Activated gamma-delta T cell (primary cell): ENCODE measurements around the gene POLR2L.

Experiments used
- DNase-seq: peaks from one replicate; lab custom pipeline; 2025; lab: John Stamatoyannopoulos, UW

Gene POLR2L

DNA sequence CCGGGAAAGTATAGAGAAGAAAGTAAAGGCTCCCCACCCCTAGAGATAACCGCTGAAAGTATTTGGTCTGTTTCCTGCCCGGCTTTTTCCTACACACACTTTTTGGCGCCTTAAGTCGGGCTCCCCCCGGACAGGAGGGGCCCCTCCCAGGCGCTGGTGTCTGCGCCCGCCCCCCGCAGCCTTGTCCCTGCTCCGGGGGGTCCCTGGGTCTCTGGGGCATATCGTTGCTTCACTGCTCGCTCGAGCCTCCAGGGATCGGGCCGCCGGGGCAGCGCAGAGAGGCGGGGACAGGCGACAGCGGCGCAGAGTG is 15.5 kb downstream of the POLR2L start:
- no peak for DNase-seq

DNA sequence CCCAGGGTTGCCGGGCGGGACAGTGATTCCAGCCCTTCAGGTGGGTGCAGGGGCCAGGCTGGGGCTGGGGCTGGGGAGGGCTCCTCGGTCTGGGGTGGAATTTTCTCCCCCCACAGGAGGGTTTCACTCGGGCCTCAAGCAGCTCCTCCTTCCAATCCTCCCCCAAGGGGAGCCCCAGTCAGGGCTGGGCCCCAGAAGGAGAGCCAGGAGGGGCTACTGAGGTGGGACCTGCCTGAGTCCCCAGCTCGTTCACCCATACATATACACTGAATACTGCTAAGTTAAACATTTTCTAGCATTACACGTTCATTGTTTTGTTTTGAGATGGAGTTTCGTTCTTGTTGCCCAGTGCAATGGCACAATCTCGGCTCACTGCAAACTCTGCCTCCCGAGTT is 16.1 kb downstream of the POLR2L start:
- no peak for DNase-seq

DNA sequence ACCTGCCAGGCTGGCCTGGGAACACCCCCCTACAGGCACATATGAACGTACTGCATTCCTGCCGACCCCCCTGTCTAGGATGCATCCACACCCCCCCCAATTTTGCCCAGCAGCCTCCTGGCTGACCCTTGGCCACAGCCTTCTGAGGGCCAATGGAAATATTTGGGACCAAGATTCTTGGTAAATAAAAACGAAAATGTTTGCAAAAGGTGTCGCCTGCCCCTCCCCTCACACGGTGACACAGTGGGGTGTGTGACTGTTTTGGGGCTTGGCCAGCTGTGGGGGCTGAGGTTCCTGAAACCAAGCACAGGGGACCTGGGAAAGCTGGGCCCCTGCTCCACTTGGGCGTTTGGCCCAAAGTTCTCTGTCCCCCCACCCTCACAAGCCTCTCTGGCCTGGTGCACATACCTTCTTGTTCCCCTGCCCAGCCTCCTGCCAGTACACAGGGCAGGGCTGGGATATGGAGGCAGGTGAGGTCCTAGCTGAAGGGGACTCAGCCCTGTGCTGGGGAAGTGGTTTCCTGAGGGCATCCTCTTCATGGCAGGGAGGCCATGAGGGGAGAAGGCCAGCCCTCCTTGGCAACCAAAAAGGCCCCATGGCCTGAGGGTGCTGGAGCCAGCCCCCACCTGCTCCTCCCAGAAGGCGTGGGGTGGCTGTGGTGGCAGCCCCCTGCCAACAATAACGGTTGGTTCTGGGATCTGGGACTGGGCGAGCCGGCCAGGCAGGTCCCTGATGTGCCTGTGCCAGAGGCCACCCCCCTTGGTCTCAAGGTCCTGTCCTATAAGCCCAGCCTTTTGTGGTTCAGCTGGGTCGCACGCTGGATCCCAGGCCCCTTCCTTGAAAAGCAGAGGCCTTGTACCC is 16.7 kb downstream of the POLR2L start:
- no peak for DNase-seq

DNA sequence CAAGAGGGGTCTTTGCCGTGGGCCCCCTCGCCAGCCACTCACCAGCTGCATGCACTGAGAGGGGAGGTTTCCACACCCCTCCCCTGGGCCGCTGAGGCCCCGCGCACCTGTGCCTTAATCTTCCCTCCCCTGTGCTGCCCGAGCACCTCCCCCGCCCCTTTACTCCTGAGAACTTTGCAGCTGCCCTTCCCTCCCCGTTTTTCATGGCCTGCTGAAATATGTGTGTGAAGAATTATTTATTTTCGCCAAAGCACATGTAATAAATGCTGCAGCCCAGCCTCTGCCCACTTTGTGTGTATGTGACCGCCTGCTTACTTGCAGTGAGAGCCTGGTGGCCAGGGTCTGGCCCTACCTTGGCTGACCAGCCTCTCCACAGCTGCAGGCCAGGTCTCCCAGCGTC is 17.4 kb downstream of the POLR2L start:
- DNase-seq = no peak

DNA sequence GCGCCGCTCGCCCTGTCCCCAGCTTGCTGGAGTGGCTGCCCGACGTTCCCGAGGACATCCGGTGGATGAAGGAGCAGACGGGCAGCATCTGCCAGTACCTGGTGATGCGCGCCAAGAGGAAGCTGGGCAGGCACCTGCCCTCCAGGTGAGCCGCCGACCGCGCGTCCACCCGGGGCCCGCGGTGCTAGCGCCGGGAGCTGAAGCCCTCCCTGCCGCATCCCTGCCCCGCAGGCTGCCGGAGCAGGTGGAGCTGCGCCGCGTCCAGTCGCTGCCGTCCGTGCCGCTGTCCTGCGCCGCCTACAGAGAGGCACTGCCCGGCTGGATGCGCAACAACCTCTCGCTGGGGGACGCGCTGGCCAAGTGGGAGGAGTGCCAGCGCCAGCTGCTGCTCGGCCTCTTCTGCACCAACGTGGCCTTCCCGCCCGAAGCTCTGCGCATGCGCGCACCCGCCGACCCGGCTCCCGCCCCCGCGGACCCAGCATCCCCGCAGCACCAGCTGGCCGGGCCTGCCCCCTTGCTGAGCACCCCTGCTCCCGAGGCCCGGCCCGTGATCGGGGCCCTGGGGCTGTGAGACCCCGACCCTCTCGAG is 17.9 kb downstream of the POLR2L start:
- no peak for DNase-seq

DNA sequence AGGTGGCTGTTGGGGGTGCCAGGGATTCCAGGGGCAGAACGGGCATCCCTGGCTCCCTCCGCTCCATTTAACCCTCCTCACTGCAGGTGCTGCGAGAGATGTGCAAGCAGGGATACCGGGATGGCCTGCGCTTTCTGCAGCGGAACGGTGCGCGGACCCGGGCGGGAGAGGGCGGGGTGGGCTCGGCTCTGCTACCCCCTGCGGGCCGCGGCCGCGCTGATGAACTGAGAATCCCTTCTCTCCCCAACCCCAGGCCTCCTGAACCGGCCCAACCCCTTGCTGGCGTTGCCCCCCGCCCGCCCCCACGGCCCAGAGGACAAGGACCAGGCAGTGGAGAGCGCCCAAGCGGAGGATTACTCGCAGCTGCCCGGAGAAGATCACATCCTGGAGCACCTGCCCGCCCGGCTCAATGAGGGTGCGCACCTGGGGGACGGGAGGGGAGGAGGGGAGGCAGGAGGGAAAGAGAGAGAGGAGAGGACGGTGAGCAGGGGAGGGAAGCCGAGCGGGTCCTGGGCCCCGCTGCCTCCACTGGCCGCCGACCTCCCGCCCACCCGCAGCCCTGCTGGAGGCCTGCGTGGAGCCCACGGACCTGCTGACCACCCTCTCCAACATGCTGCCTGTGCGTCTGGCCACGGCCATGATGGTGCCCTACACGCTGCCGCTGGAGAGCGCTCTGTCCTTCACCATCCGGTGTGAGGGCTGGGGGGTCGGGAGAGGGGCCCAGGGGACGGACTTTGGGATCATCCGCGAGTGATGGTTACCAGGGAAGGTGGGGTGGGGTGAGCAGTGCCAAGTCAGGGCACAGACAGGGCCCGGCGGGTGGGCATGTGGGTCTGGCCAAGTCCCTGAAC is 18.7 kb downstream of the POLR2L start:
- DNase-seq = no peak

DNA sequence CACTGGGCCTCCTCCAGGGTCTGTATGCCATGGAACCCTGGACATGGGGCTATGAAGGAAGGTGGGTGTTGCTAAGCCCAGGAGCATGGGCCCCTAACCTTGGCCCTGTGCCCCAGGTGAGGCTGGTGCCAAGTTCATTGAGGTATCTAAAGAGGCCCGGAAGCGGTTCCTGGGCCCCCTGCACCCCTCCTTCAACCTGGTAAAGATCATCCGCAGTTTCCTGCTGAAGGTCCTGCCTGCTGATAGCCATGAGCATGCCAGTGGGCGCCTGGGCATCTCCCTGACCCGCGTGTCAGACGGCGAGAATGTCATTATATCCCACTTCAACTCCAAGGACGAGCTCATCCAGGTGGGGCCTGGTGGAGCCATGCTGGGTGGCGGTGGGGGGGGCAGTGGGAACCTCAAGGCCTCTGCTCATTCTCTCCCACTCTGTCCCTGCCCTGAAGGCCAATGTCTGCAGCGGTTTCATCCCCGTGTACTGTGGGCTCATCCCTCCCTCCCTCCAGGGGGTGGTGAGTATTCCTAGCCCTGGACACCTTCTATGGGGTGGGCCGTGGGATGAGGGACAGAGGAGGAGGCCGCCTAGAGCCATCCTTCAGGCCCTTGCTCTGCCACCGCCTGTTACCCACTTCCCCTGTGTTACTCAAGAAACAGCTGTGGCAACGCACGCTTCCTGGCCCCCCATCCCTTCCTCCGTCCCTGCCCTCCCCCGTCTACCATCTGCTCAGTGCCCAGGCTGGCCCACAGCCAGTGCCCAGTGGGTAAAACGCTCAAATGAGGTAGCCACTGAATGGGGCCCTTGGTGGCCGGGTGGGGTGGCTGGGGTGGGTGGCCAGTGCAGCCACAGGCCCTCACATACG is 20.6 kb downstream of the POLR2L start:
- no peak for DNase-seq

DNA sequence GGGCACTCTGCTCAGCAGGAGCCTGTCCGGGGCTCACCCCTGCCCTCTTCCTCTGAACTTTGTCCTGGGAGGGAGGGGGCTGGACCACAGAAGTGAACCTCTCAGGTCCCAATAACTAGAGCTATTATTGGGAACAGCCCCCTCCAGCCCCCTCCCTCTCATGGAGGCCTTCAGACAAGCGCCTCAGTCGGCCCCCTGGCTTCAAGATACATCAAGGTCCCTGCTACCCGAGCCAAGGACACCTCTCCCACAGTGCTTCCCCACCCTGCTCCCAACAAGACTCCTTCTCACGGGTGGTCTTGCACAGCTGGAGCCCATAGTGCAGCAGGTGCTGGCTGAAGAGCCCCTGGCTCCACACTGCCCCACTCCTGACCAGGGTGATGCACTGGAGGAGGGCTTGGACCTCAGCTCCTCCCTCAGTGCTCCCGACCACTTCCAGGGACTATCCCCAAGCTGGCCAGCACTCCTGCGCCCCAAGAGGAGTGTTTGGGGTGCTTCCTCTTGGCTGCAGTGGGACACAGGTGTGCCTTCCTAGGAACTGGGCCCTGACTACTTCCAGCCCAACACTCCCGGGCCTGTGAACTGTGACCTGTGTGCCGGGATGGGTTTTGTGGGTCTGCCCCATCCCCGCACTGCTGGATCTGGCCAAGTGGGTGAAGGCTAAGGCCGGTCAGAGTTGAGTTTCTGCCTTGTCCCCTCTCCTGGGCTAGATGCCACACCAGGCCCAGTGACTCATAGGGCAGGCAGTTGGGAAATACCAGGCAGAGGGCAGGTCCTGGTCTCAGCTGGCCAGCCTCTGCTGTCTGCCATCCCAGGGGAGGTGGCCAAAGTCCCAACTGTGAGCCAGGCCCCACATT is 21.4 kb downstream of the POLR2L start:
- no peak for DNase-seq

DNA sequence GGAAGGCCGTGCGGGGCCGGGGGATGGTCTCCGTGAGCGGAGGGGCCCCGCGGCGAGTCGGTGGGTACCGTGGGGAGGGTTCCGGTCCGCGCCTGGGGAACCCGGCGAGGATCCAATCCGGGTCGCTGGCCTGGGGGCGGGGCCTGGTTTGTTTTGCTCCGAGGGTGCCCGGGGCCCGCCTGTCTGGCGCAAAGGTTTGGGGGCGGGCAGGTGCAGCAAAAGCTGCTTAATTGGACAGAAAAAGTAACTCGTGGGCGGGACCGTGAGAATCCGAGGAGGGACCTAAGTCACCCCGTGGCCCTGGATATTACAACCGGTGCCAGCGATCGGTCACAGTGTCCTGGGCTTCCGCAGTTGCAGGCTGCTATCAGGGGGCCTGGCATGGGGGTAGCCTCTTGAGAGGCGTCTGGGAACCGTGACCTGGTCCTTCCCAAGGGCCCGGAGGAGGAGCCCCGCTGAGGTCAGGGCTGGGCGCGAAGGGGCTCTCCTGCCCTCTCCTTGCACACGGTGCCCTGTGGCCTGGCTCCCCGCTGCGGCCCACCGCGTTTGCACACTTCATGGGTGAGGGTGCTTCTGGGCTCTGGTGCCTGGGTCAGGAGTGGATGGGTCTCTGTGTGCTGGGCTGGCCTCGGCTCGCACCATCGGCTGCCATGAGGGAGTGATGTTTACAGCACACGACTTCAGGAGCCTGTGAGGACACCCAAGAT is 22.2 kb downstream of the POLR2L start:
- peak; percentile 87 for DNase-seq

DNA sequence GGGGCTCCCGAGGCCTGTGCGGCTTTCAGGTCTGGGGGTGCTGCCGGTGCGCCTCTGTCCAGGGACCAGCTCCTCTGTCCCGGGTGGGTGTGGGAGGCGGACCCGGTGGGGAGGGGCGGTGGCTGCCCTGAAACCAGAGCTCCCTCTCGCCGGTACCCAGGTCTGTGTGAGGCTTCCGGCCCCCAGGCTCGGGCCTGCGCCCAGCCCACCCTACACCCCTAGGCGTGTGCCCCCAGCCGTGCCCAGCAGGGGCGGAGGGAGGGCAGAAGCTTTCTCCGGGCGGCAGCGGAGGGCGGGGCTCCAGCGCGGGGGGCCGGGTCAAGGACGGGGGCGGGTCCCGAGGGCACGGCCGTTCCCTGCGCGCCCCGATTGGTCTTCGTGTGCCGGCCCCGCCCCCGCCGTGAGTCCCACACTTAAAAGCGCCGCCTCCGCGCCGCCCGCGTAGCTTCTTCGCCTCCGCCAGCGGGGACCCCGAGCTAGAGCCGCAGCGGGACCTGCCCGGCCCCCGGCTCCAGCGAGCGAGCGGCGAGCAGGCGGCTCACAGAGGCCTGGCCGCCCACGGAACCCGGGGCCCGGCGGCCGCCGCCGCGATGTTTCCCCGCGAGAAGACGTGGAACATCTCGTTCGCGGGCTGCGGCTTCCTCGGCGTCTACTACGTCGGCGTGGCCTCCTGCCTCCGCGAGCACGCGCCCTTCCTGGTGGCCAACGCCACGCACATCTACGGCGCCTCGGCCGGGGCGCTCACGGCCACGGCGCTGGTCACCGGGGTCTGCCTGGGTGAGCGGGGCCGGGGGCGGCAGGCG is 23.0 kb downstream of the POLR2L start:
- DNase-seq = peak; percentile 86

DNA sequence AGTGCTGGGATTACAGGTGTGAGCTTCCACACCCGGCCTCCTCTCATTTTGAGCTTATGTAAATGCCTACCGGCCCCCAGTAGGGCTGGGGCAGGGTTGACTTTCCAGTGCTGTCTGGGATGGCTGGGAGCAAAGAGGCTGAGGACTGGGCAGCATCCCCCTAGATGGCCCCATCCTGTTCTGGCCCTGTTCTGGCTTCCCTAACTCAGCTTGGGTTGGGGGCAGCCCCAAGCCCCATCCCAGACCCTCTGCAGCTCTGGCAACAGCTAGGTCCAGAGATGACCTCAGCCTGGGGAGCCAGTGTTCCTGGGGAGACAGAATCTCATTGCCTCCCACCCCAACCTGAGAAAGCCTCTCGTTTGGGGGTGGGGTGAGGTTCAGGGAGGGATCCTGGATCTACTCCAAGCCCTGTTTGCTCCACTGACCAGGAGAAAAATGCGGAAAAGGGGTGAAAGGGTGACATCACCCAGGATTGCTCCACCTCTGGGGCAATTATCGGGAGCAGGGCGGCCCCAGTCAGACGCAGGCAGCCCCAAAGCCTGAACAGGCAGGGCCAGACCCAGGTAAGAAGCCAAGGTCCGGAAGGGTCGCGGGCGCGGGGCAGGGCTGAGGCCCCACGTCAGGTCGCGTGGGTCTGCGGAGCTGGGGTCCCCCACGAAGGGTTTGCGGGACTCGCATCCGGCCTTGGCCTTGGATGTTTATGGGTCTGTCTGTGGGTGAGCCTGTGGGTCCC is 23.8 kb downstream of the POLR2L start, which contains the start of gene PNPLA2:
PNPLA2 (plus strand) TSS at position 519 of the 733 bp plus-strand sequence. CDS start 805 bp downstream, outside the sequence.
- no peak for DNase-seq

DNA sequence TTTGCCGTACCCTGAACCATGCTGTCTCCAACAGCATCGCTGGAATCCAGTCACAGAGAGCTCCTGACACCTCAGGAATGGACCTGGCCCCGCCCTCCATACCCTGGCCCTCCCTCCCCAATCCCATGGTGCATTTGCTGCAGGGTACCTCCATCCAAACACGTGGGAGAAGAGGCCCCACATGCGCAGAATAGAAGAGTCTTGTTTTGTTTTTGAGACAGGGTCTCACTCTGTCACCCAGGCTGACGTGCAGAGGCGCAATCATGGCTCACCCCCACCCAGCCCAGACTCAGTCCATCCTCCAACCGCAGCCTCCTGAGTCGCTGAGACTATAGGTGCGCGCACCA is 25.9 kb downstream of the POLR2L start:
- no peak for DNase-seq

DNA sequence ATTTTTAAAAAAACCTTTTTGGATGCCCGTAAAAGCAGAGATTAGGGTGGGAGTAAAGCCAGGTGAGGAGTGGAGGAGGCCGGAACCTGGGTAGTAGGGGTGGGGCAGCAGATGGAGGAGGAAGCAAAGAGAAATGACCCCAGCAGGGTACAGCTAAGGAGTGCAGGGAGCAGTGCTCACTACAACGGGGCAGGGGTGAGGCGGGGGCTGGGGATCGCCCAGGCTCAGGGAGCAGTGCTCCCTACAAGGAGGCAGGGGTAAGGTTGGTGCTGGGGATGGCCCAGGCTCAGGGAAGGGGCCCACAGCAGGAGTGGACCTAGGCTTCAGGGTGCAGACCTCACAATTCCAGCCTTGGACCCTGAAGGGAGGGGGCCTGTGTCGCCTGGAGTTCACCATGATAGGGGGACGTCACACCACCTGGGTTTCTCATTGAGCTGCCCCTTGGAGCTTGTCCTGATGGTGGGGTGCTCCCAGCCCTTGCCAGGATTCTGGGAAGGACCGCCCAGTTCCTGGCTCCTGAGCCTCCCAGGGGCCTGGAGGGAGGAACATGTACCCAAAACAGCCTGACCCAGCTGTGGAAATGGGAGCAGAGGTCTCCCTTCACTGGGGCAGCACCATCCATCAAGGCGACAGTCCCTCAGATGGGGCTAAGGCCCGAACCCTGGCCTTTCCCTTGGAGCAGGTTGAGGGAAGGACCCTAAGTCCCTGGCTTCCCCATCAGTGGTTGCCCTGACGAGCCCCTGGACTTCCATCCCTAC is 26.5 kb downstream of the POLR2L start:
- DNase-seq = no peak

DNA sequence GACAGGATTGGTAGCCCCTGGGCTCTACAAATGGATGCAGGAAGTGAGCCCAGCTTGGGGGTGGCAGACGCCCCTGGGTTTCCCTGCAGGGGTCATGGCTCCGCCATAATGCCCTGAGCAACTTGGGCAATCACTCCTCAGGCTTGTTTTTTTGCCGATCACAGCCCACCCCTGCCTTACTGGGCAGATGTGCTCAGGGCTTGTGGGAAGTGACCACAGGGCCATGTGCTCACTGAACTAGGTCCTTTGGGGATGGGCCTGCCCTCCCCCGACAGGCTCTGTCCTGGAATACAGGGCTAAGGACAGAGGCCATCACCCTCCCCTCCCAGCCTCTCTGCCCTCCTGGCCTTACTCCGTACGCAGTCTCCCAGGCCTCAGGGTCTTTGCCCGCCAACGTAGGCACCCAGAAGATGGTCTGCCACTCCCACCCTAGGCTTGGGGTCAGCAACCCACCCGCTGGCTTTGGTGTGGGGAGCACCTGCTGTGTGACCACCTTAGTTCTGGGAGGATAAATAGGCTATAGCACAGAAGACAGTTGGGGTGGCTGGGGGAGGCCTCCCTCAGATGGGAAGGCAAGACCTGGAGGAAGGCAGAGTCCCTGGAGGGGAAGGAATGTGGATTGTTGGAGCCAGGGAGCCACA is 28.8 kb downstream of the POLR2L start:
- no peak for DNase-seq

DNA sequence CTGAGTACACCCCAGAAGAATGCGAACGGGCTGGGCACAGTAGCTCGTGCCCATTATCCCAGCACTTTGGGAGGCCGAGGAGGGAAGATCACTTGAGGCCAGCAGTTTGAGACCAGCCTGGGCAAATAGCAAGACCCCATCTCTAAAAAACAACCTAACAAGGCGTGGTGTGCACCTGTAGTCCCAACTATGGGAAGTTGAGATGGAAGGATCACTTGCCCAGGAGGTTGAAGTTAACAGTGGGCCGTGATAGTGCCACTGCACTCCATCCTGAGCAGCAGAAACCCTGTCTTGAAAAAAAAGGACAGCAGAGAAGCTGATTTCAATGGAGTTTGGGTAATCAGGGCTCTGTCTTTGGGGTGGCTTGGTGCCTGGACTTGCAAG is 29.3 kb downstream of the POLR2L start:
- DNase-seq = no peak

DNA sequence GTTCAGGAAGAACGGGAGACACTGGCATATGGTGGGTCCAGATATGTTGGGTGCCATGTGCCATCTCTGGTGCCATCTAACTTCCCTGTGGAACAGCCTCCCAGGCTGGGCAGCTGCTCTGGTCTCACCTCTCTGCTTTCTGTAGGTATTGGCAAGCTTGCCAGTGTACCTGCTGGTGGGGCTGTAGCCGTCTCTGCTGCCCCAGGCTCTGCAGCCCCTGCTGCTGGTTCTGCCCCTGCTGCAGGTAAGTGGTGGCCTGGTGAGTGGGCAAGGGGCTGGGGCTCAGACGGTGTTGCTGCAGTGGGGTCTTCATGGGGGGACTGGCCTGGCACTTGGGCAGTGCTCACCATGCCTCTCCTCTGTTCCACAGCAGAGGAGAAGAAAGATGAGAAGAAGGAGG is 29.9 kb downstream of the POLR2L start:
- no peak for DNase-seq

DNA sequence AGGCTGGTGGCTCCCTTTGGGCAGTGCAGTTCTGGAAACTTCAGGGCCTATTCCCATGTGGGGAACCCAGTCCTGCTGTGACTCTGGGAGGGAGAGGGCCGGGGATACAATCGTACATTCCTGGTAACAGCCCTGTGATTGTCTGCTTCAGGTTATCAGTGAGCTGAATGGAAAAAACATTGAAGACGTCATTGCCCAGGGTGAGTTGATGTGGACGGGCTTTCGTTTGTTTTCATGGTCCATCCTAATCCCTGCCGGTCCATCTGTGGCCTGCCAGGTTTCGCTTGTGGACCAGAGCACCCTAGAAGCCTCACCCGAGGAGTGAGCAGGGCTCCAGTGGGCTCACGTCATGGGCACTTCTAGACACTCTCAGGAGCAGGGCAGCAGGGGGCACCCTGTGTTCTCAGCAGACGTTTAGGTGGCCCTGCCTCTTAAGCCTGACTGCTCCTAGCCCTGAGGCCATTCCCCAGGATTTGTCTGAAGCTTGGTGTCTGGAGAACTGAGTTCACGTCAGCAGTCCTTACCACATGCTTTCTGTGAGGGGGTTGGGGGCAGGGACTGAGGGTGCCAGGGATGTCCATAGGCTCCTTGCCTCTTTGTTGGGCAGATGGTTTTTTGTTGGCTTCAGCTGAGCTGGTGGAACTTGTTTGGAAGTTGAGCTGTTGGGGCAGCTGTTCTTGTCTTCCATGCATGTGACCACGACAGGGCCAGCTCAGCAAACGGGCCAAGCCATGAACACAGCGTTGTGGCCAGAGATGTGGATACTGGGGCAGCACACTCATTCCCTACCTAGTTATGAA is 30.7 kb downstream of the POLR2L start:
- DNase-seq = no peak
